IPS-NIHi7 (cell line): ENCODE results near the gene PLEKHA7.

Experiments used
- DNase-seq: peaks from one replicate; pipeline ENCODE4 v3.0.0; 2012; ENCODE audit warnings: mixed read lengths; ENCODE audit errors: extremely low spot score

The PLEKHA7 gene

GRCh38 chr11:16841481-16841880 is 172.7 kb downstream of the PLEKHA7 start:
- DNase-seq: no peak

- no peak for DNase-seq
These were observed 173.3 kb downstream of the PLEKHA7 start for GRCh38 chr11:16840951-16841350.

GRCh38 chr11:16839821-16840220 is 174.4 kb downstream of the PLEKHA7 start:
- DNase-seq: no peak

- DNase-seq: no peak
These were observed 179.8 kb downstream of the PLEKHA7 start for GRCh38 chr11:16834384-16834783.

GRCh38 chr11:16833026-16833425 is 181.2 kb downstream of the PLEKHA7 start:
- DNase-seq: peak; percentile 35

- DNase-seq: no peak
These were observed 182.0 kb downstream of the PLEKHA7 start for GRCh38 chr11:16832193-16832539.

GRCh38 chr11:16831316-16832192 is 182.7 kb downstream of the PLEKHA7 start:
- no peak for DNase-seq

- no peak for DNase-seq
These were observed 187.1 kb downstream of the PLEKHA7 start for GRCh38 chr11:16827139-16827538.

GRCh38 chr11:16825968-16826367 is 188.2 kb downstream of the PLEKHA7 start:
- no peak for DNase-seq

GRCh38 chr11:16825101-16825500 is 189.1 kb downstream of the PLEKHA7 start:
- DNase-seq: no peak

GRCh38 chr11:16820324-16821092 is 193.7 kb downstream of the PLEKHA7 start:
- peak; percentile 87 for DNase-seq

GRCh38 chr11:16818284-16818683 is 195.9 kb downstream of the PLEKHA7 start:
- no peak for DNase-seq

GRCh38 chr11:16817351-16817750 is 196.9 kb downstream of the PLEKHA7 start:
- DNase-seq: no peak

GRCh38 chr11:16816358-16817270 is 197.6 kb downstream of the PLEKHA7 start:
- no peak for DNase-seq

GRCh38 chr11:16815047-16815767 is 199.0 kb downstream of the PLEKHA7 start:
- DNase-seq: no peak

GRCh38 chr11:16814410-16815046 is 199.7 kb downstream of the PLEKHA7 start:
- DNase-seq: no peak

GRCh38 chr11:16813126-16813525 is 201.1 kb downstream of the PLEKHA7 start:
- DNase-seq: no peak

- no peak for DNase-seq
These were observed 201.9 kb downstream of the PLEKHA7 start for GRCh38 chr11:16812274-16812673.

GRCh38 chr11:16811136-16812020 is 202.8 kb downstream of the PLEKHA7 start:
- DNase-seq: no peak
